HG03520 (cell line): Measurements from ENCODE around the gene C4orf46.
A peak's percentile ranks its signal among the peaks of the same experiment; 100 is the strongest.
"Not testable (repeated sequence)": the region's sequence is repeated elsewhere in the genome, so short reads cannot be mapped to it uniquely, and the experiment has no call there.

Experiments
- ATAC-seq: cut with Tn5 transposase; IDR thresholded peaks from one replicate; pipeline ENCODE4 v1.9.1; 2021; ENCODE audit warnings: mild to moderate bottlenecking, moderate library complexity; ENCODE audit not compliant: unreplicated experiment

The C4orf46 gene

GRCh38 chr4:158671665-158671914 is at the start of gene C4orf46:
C4orf46 (minus strand) TSS chr4:158671887; CDS start chr4:158671801, 86 bp downstream.
- no peak for ATAC-seq

- ATAC-seq, result no peak
Measured at GRCh38 chr4:158715802-158716201, 44.1 kb upstream of the C4orf46 start.

- ATAC-seq, result no peak
Measured at GRCh38 chr4:158714937-158715336, 43.2 kb upstream of the C4orf46 start.

- ATAC-seq, result not testable (repeated sequence)
Measured at GRCh38 chr4:158712622-158713021, 40.9 kb upstream of the C4orf46 start.

GRCh38 chr4:158710814-158711213 is 39.1 kb upstream of the C4orf46 start:
- ATAC-seq, result no peak

GRCh38 chr4:158704274-158704673 is 32.6 kb upstream of the C4orf46 start:
- no peak for ATAC-seq

- no peak for ATAC-seq
Measured at GRCh38 chr4:158688813-158689212, 17.1 kb upstream of the C4orf46 start.

GRCh38 chr4:158682066-158682465 is 10.4 kb upstream of the C4orf46 start:
- no peak for ATAC-seq

- no peak for ATAC-seq
Measured at GRCh38 chr4:158681629-158682028, 9.9 kb upstream of the C4orf46 start.

GRCh38 chr4:158678767-158679166 is 7.1 kb upstream of the C4orf46 start:
- no peak for ATAC-seq

GRCh38 chr4:158676076-158676475 is 4.4 kb upstream of the C4orf46 start:
- no peak for ATAC-seq

- ATAC-seq, result no peak
Measured at GRCh38 chr4:158673633-158674032, 1.9 kb upstream of the C4orf46 start.

GRCh38 chr4:158671915-158672806 is 474 bp upstream of the C4orf46 start, which contains the start of gene ETFDH:
ETFDH (plus strand) TSS chr4:158672296; CDS start chr4:158672457, 161 bp downstream.
- ATAC-seq, result peak; percentile 80

- ATAC-seq, result peak; percentile 24
Measured at GRCh38 chr4:158670975-158671664, 567 bp downstream of the C4orf46 start.

- no peak for ATAC-seq
Measured at GRCh38 chr4:158669310-158669709, 2.4 kb downstream of the C4orf46 start.

GRCh38 chr4:158667651-158668198 is 4.0 kb downstream of the C4orf46 start:
- no peak for ATAC-seq

GRCh38 chr4:158666892-158667291 is 4.8 kb downstream of the C4orf46 start:
- no peak for ATAC-seq

- no peak for ATAC-seq
Measured at GRCh38 chr4:158664806-158665205, 6.9 kb downstream of the C4orf46 start.

GRCh38 chr4:158663707-158664625 is 7.7 kb downstream of the C4orf46 start:
- not testable (repeated sequence) for ATAC-seq

- ATAC-seq, result not testable (repeated sequence)
Measured at GRCh38 chr4:158663255-158663654, 8.4 kb downstream of the C4orf46 start.

- ATAC-seq, result no peak
Measured at GRCh38 chr4:158657291-158657690, 14.4 kb downstream of the C4orf46 start.
